PC-3 (cell line): ENCODE measurements around the gene ARHGEF28. TPM values are rescaled to one million over a fixed set of nuclear protein-coding genes. Genes with fewer than 3 reads are reported as not detected.
A peak's percentile ranks its signal among the peaks of the same experiment; 100 is the strongest.

Experiments
- ATAC-seq: fragments of 200-7000 bp; cut with Tn5 transposase; 2 replicates; pipeline ENCODE4 v1.9.1; 2020; ENCODE audit warnings: mild to moderate bottlenecking, moderate library complexity
- BruUV-seq: library from RNA; stranded (reverse); fragments of 400-500 nt; replicated peaks from 2 replicates; lab custom pipeline; 2021; lab: Mats Ljungman, UMichigan
- CTCF ChIA-PET: fragments of 300-600 bp; sonication (Branson Sonifier 250); formaldehyde crosslinking; loops from one replicate; lab custom pipeline; 2022; ENCODE audit warnings: antibody characterized with exemption; lab: Charles Lee
- POLR2A ChIA-PET: fragments of 300-600 bp; sonication (Branson Sonifier 250); formaldehyde crosslinking; loops from one replicate; lab custom pipeline; 2022; ENCODE audit warnings: antibody characterized with exemption; ENCODE audit not compliant: unreplicated experiment; lab: Charles Lee
- DNase-seq: peaks from one replicate; pipeline ENCODE4 v3.0.0-alpha.2; 2015
- H2AFZ ChIP-seq: fragments of 300-600 bp; sonication (generic); 2 replicates; pipeline ENCODE4 v1.6.0; 2016; ENCODE audit warnings: antibody characterized with exemption, low read length
- H3F3A ChIP-seq: fragments of 300-600 bp; sonication (generic); one replicate; pipeline ENCODE4 v1.6.0; 2017; ENCODE audit warnings: antibody characterized with exemption, low read length, control low read depth, mild to moderate bottlenecking; ENCODE audit not compliant: unreplicated experiment
- H3K27ac ChIP-seq: fragments of 300-600 bp; sonication (generic); 2 replicates; pipeline ENCODE4 v1.5.1; 2016; ENCODE audit warnings: mild to moderate bottlenecking, low read length
- H3K27me3 ChIP-seq: fragments of 300-600 bp; sonication (generic); 2 replicates; pipeline ENCODE4 v1.6.1; 2016; ENCODE audit warnings: low read length, mixed read lengths
- H3K36me3 ChIP-seq: fragments of 300-600 bp; sonication (generic); 2 replicates; pipeline ENCODE4 v1.6.1; 2016; ENCODE audit warnings: low read depth, mixed run types, low read length, mixed read lengths
- H3K4me1 ChIP-seq: fragments of 300-600 bp; sonication (generic); 2 replicates; pipeline ENCODE4 v1.5.1; 2016; ENCODE audit warnings: low read length; ENCODE audit not compliant: insufficient read depth
- H3K4me2 ChIP-seq: fragments of 300-600 bp; sonication (generic); 2 replicates; pipeline ENCODE4 v1.6.0; 2016; ENCODE audit warnings: low read length
- H3K4me3 ChIP-seq: fragments of 300-600 bp; sonication (generic); 2 replicates; pipeline ENCODE4 v1.5.1; 2016; ENCODE audit warnings: mild to moderate bottlenecking, low read length, mixed read lengths
- H3K79me2 ChIP-seq: fragments of 300-600 bp; sonication (generic); 2 replicates; pipeline ENCODE4 v1.6.1; 2017; ENCODE audit warnings: low read length, mixed read lengths
- H3K9ac ChIP-seq: fragments of 300-600 bp; sonication (generic); 2 replicates; pipeline ENCODE4 v1.6.0; 2016; ENCODE audit warnings: mild to moderate bottlenecking, low read length
- H3K9me2 ChIP-seq: fragments of 300-600 bp; sonication (generic); replicated peaks from 2 replicates; pipeline ENCODE4 v1.6.1; 2016; ENCODE audit warnings: mixed run types, low read length, mixed read lengths
- H3K9me3 ChIP-seq: fragments of 300-600 bp; sonication (generic); 2 replicates; pipeline ENCODE4 v1.6.1; 2016; ENCODE audit warnings: low read length, mixed read lengths
- H4K20me1 ChIP-seq: fragments of 300-600 bp; sonication (generic); 2 replicates; pipeline ENCODE4 v1.6.1; 2016; ENCODE audit warnings: low read length, mixed read lengths
- CTCF ChIP-seq: fragments of 300-600 bp; sonication (generic); conservative IDR thresholded peaks from 2 replicates; pipeline ENCODE4 v1.5.1; 2017; ENCODE audit warnings: antibody characterized with exemption, low read depth, mild to moderate bottlenecking, low read length
- EZH2 ChIP-seq: fragments of 300-600 bp; sonication (generic); IDR thresholded peaks from one replicate; pipeline ENCODE4 v1.6.1; 2017; ENCODE audit warnings: antibody characterized with exemption, mild to moderate bottlenecking, low read length; ENCODE audit not compliant: unreplicated experiment
- EZH2phosphoT487 ChIP-seq: fragments of 300-600 bp; sonication (generic); IDR thresholded peaks from 2 replicates; pipeline ENCODE4 v1.6.1; 2018; ENCODE audit warnings: mild to moderate bottlenecking, antibody characterized with exemption, low read length, borderline replicate concordance
- intact Hi-C: fragments of 100-400 bp; cut with micrococcal nuclease; formaldehyde crosslinking; loops from 2 replicates; pipeline ENCODE4 v1.9.0; 2023
- total RNA-seq: library from RNA; depleted of rRNA; stranded (reverse); fragments of >200 nt; gene quantifications from 2 replicates; pipeline ENCODE4 v1.2.3, GENCODE V29; 2014

The ARHGEF28 gene
- total RNA-seq, 1 experiment from 2014 or later = 24.2 TPM

DNA sequence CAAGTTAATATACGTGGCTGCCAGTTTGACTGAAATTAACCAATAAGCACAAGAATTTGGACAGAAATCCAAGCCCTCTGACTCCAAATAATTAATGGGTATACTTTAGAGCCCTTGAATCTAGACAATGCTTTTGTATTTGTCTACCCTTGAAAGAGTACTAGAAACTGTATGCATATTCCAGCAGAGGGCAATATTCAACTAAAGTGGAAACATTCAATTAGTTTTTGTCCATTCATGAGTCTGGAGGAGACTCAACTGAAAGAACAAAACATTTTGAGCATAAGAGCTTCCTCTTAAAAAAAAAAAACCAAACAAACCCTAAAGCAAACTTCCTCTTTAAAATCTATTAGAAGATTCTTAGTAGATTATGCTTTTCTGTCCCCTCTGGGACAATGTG is 157.8 kb downstream of the ARHGEF28 start:
- H3K27ac ChIP-seq = no peak overlapping the region
- no peak overlapping the region for H3K9ac ChIP-seq
- no peaks in the 10 kb centered on the region for H3K27me3 ChIP-seq
- peak; percentile 35 for DNase-seq
- CTCF ChIA-PET = interaction anchor here (0.6 to 0.7 kb wide), 2 partner anchors 21 to 969 kb away, joined by 4 read pairs; no protein-coding TSS in a partner anchor
- H3K9me3 ChIP-seq = no peaks in the 10 kb centered on the region
- H3K9me2 ChIP-seq = no peaks in the 10 kb centered on the region
- no peaks in the 10 kb centered on the region for H3K36me3 ChIP-seq
- no peak overlapping the region for H3K4me2 ChIP-seq
- H3F3A ChIP-seq = no peaks in the 10 kb centered on the region
- no TSS peak for BruUV-seq
- no peaks in the 10 kb centered on the region for H3K79me2 ChIP-seq
- ATAC-seq = peak; percentile 31; the same call in 1 of the 2 replicates
- H3K4me3 ChIP-seq = no peak overlapping the region
- intact Hi-C loops = no loop called here
- POLR2A ChIA-PET = interaction anchor here (0.6 kb wide), 1 partner anchor 71 kb away, joined by 3 read pairs; no protein-coding TSS in a partner anchor
- H2AFZ ChIP-seq = no peak overlapping the region
- H4K20me1 ChIP-seq = no peaks in the 10 kb centered on the region
- no peaks in the 10 kb centered on the region for H3K4me1 ChIP-seq
- TF ChIP-seq EZH2phosphoT487 (no peak), CTCF (peak; percentile 49), EZH2 (no peak)

- ChIA-PET CTCF (no interaction called here), POLR2A (no interaction called here)
- Histone ChIP-seq H3K36me3 (no peaks in the 10 kb centered on the region), H3K9me3 (no peaks in the 10 kb centered on the region), H4K20me1 (no peaks in the 10 kb centered on the region), H3K27me3 (no peaks in the 10 kb centered on the region), H3K4me3 (no peak overlapping the region), H2AFZ (no peak overlapping the region), H3K79me2 (no peaks in the 10 kb centered on the region), H3K27ac (no peak overlapping the region), H3F3A (no peaks in the 10 kb centered on the region), H3K9ac (no peak overlapping the region), H3K9me2 (no peaks in the 10 kb centered on the region), H3K4me2 (no peak overlapping the region), H3K4me1 (no peaks in the 10 kb centered on the region)
- TF ChIP-seq EZH2phosphoT487 (no peak), CTCF (no peak), EZH2 (no peak)
- DNase-seq (no peak), ATAC-seq (no peak)
- intact Hi-C loops = no loop called here
- BruUV-seq = no TSS peak
These were observed 160.2 kb downstream of the ARHGEF28 start for GRCh38 chr5:73786043-73786831.

DNA sequence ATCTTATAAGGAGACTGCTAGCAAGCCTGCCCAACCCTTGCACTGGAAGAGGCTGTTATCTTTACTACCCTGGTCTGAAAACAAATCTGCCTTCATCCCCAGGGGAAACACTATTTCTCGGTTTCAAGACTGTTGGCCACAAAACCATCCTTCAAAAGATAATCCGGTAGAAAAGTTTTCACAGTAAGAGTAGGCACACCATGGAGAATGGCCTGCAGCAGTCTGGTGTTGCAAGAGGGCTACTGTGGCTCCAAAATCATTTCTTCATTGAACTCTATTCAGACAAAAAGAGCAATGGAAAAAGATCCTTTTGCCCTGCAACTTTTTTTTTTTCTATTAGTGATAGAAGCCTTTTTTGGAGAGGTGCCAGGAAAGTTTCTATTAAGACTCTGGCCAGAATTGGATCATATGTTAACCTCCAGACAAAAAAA is 163.9 kb downstream of the ARHGEF28 start:
- CTCF ChIA-PET = no interaction called here
- H3K27me3 ChIP-seq = no peaks in the 10 kb centered on the region
- POLR2A ChIA-PET = no interaction called here
- no peaks in the 10 kb centered on the region for H3F3A ChIP-seq
- H3K4me3 ChIP-seq = no peak overlapping the region
- intact Hi-C loops = loop anchor here (5.0 kb wide), 2 partner anchors 98 to 183 kb away; no protein-coding TSS in a partner anchor
- H3K9me3 ChIP-seq = no peaks in the 10 kb centered on the region
- DNase-seq = no peak
- no peak for ATAC-seq
- no peak overlapping the region for H2AFZ ChIP-seq
- no peak overlapping the region for H3K9ac ChIP-seq
- H3K36me3 ChIP-seq = no peaks in the 10 kb centered on the region
- H3K79me2 ChIP-seq = no peaks in the 10 kb centered on the region
- H3K4me1 ChIP-seq = peaks cover 24% of the 10 kb centered on the region; the same call in 1 of the 2 replicates
- H4K20me1 ChIP-seq = no peaks in the 10 kb centered on the region
- no TSS peak for BruUV-seq
- no peak overlapping the region for H3K27ac ChIP-seq
- H3K4me2 ChIP-seq = no peak overlapping the region
- TF ChIP-seq EZH2 = no peak
- no peak for TF ChIP-seq EZH2phosphoT487
- TF ChIP-seq CTCF = no peak
- no peaks in the 10 kb centered on the region for H3K9me2 ChIP-seq
